SK-N-SH (cell line): ENCODE measurements around the gene SSR3. TPM values are rescaled to one million over a fixed set of nuclear protein-coding genes. Genes with fewer than 3 reads are reported as not detected.

Source experiments
- CTCF ChIA-PET: fragments of 300-600, 350-600 bp; formaldehyde crosslinking; extraction: SDS; loops from one replicate; lab custom pipeline; 2021; lab: Yijun Ruan, JAX
- POLR2A ChIA-PET: fragments of 350-600 bp; sonication (Branson Sonifier 250); formaldehyde crosslinking; extraction: SDS; loops from one replicate; lab custom pipeline; 2020; ENCODE audit warnings: antibody characterized with exemption, inconsistent platforms; lab: Yijun Ruan, JAX
- DNase-seq: peaks from one replicate; pipeline ENCODE4 v3.0.0; 2012
- H2AFZ ChIP-seq: fragments of 200-600 bp; sonication (generic); 2 replicates; pipeline ENCODE4 v1.8.1; 2016; ENCODE audit warnings: antibody characterized with exemption, mild to moderate bottlenecking, low read depth
- H3F3A ChIP-seq: fragments of 200-600 bp; sonication (generic); replicated peaks from 2 replicates; pipeline ENCODE3; 2016; ENCODE audit warnings: antibody characterized with exemption, mild to moderate bottlenecking; ENCODE audit not compliant: insufficient read depth
- H3K27ac ChIP-seq, 2 experiments: fragments of 200-500 bp in 1 of 2; fragments of 200-600 bp in 1 of 2; sonication (Bioruptor generic) in 1 of 2; sonication (generic), shearing (Covaris generic) in 1 of 2; 2 replicates each; pipeline versions ENCODE4 v1.5.1 to v1.6.1; 2014 to 2016; ENCODE audit warnings: low read depth in 2 of 2, inconsistent platforms in 1 of 2, low read length in 1 of 2, mild to moderate bottlenecking in 1 of 2, mixed read lengths in 1 of 2
- H3K27me3 ChIP-seq: fragments of 200-600 bp; sonication (generic), shearing (Covaris generic); 2 replicates; pipeline ENCODE4 v1.6.1; 2016; ENCODE audit warnings: mixed run types; ENCODE audit not compliant: insufficient read depth
- H3K36me3 ChIP-seq, 2 experiments: fragments of 200-500 bp in 1 of 2; fragments of 200-600 bp in 1 of 2; sonication (Bioruptor generic) in 1 of 2; sonication (generic) in 1 of 2; replicated peaks in 1 of 2; 2 replicates each; pipeline versions ENCODE3 to v1.5.1; 2014 to 2016; ENCODE audit warnings: low read length in 1 of 2, mild to moderate bottlenecking in 1 of 2; ENCODE audit not compliant: insufficient read depth in 2 of 2, control insufficient read depth in 1 of 2
- H3K4me1 ChIP-seq, 2 experiments: fragments of 200-500 bp in 1 of 2; fragments of 200-600 bp in 1 of 2; sonication (Bioruptor generic) in 1 of 2; sonication (generic), shearing (Covaris generic) in 1 of 2; 2 replicates each; pipeline versions ENCODE4 v1.5.1 to v1.6.1; 2014 to 2016; ENCODE audit warnings: low read depth in 1 of 2, low read length in 1 of 2, mixed run types in 1 of 2; ENCODE audit not compliant: insufficient read depth in 2 of 2, control insufficient read depth in 1 of 2
- H3K4me2 ChIP-seq: fragments of 200-600 bp; sonication (generic), shearing (Covaris generic); 2 replicates; pipeline ENCODE4 v1.6.1; 2017; ENCODE audit warnings: mixed run types
- H3K4me3 ChIP-seq, 2 experiments: fragments of 200-500 bp in 1 of 2; fragments of 200-600 bp in 1 of 2; sonication (Bioruptor generic) in 1 of 2; sonication (generic), shearing (Covaris generic) in 1 of 2; 2 replicates each; pipeline versions ENCODE4 v1.5.1 to v1.8.1; 2014 to 2016; ENCODE audit warnings: low read depth in 2 of 2, inconsistent platforms in 1 of 2, low read length in 1 of 2, mild to moderate bottlenecking in 1 of 2, mixed read lengths in 1 of 2, moderate library complexity in 1 of 2
- H3K79me2 ChIP-seq: fragments of 200-600 bp; sonication (generic); 2 replicates; pipeline ENCODE4 v1.8.1; 2017; ENCODE audit warnings: mild to moderate bottlenecking; ENCODE audit not compliant: insufficient read depth
- H3K9ac ChIP-seq: fragments of 200-600 bp; sonication (generic); 2 replicates; pipeline ENCODE4 v1.6.1; 2017; ENCODE audit warnings: mixed run types
- H3K9me2 ChIP-seq: fragments of 200-600 bp; sonication (generic); 2 replicates; pipeline ENCODE4 v1.6.1; 2017; ENCODE audit warnings: mixed run types
- H3K9me3 ChIP-seq: fragments of 200-600 bp; sonication (generic); 2 replicates; pipeline ENCODE4 v1.6.1; 2017; ENCODE audit warnings: mixed run types, mild to moderate bottlenecking, moderate library complexity
- H4K20me1 ChIP-seq: fragments of 200-600 bp; sonication (generic); 2 replicates; pipeline ENCODE4 v1.6.1; 2017; ENCODE audit warnings: mild to moderate bottlenecking, mixed run types; ENCODE audit not compliant: insufficient read depth
- CHD2 ChIP-seq: fragments of 150-350 bp; IDR thresholded peaks from 2 replicates; pipeline ENCODE4 v1.6.1; 2018; ENCODE audit warnings: low read length; ENCODE audit not compliant: partially characterized antibody
- ELF1 ChIP-seq: IDR thresholded peaks from 2 replicates; pipeline ENCODE4 v1.4.0; 2012
- EP300 ChIP-seq, 2 experiments: IDR thresholded peaks; 2 replicates each; pipeline versions ENCODE4 v1.4.0 to v1.6.1; 2012; ENCODE audit warnings: borderline replicate concordance in 1 of 2, low read depth in 1 of 2, low read length in 1 of 2
- FOXM1 ChIP-seq: IDR thresholded peaks from 2 replicates; pipeline ENCODE4 v1.4.0; 2012; ENCODE audit warnings: low read depth, mild to moderate bottlenecking
- GABPA ChIP-seq: IDR thresholded peaks from 2 replicates; pipeline ENCODE4 v1.4.0; 2012; ENCODE audit warnings: low read depth, mild to moderate bottlenecking
- GATA2 ChIP-seq: sonication (generic); formaldehyde crosslinking; IDR thresholded peaks from 2 replicates; pipeline ENCODE4 v1.5.0; 2020; ENCODE audit warnings: mild to moderate bottlenecking, missing genetic modification reagents
- JUND ChIP-seq: IDR thresholded peaks from 2 replicates; pipeline ENCODE4 v1.4.0; 2012
- MEF2A ChIP-seq: IDR thresholded peaks from 2 replicates; pipeline ENCODE4 v1.4.0; 2012; ENCODE audit warnings: low read depth, borderline replicate concordance
- NRF1 ChIP-seq: IDR thresholded peaks from 2 replicates; pipeline ENCODE4 v1.6.1; 2012; ENCODE audit warnings: low read depth, mild to moderate bottlenecking, low read length
- RAD21 ChIP-seq: IDR thresholded peaks from 2 replicates; pipeline ENCODE4 v1.6.1; 2012; ENCODE audit warnings: mild to moderate bottlenecking, low read length
- REST ChIP-seq: IDR thresholded peaks from 2 replicates; pipeline ENCODE4 v1.6.1; 2012; ENCODE audit warnings: mild to moderate bottlenecking, low read depth, low read length, moderate library complexity
- RFX5 ChIP-seq: IDR thresholded peaks from 2 replicates; pipeline ENCODE4 v1.6.1; 2012; ENCODE audit warnings: mild to moderate bottlenecking, improper control_type of control experiment, low read length
- SIN3A ChIP-seq: IDR thresholded peaks from 2 replicates; pipeline ENCODE4 v1.6.1; 2012; ENCODE audit warnings: low read depth, mild to moderate bottlenecking, low read length, moderate library complexity, borderline replicate concordance
- TAF1 ChIP-seq: IDR thresholded peaks from 2 replicates; pipeline ENCODE4 v1.6.1; 2012; ENCODE audit warnings: low read depth, mild to moderate bottlenecking, low read length, moderate library complexity, borderline replicate concordance
- TCF12 ChIP-seq: IDR thresholded peaks from 2 replicates; pipeline ENCODE4 v1.4.0; 2012
- TEAD4 ChIP-seq: IDR thresholded peaks from 2 replicates; pipeline ENCODE4 v1.4.0; 2012; ENCODE audit warnings: mild to moderate bottlenecking, borderline replicate concordance; ENCODE audit not compliant: insufficient read depth
- USF1 ChIP-seq: IDR thresholded peaks from 2 replicates; pipeline ENCODE4 v1.4.0; 2012; ENCODE audit warnings: low read depth, borderline replicate concordance
- USF2 ChIP-seq: fragments of 150-350 bp; IDR thresholded peaks from 2 replicates; pipeline ENCODE4 v1.6.1; 2017; ENCODE audit warnings: antibody characterized with exemption, low read length, low read depth, borderline replicate concordance
- WGBS: methylation state at CpG from one replicate; pipeline ENCODE4 v1.1.6; 2017; ENCODE audit warnings: low lambda C conversion rate; 5-methylcytosine and 5-hydroxymethylcytosine counted together
- polyA plus RNA-seq, 3 experiments: library from polyadenylated mRNA; depleted of rRNA; stranded (reverse); fragments of >200 nt; gene quantifications; 2 replicates each; pipeline ENCODE4 v1.2.3, GENCODE V29; 2012
- TF ChIP-seq, protein P1 (sequence below): fragments of 200-600 bp; sonication (generic); IDR thresholded peaks from 2 replicates; pipeline ENCODE4 v1.6.1; 2017; ENCODE audit warnings: antibody characterized with exemption, mild to moderate bottlenecking, moderate library complexity
- TF ChIP-seq, protein P2 (sequence below): IDR thresholded peaks from 2 replicates; pipeline ENCODE4 v1.4.0; 2012; ENCODE audit warnings: low read depth

Gene SSR3
- polyA plus RNA-seq, 1 of the 3 experiments (the other 2 are of a cell fraction) = 61.7 TPM

DNA sequence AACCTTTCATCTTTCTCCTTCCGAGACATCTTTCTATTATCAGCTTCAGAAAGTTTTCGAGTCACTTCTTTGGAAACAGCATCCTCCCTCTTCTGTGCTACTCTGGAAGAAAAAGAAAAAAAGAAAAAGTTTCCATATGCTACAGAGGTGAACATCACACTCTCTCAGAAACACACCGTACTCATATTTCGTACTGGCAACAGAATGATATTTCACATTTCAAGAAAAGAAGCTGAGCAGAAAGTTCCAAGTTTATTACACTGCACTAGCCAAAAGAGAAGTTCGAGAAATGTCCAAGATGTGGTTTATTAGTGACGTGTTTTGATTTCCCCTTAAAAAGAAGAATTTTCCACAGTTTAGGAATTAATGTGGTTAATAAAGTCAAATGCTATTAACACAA, 6.0 kb downstream of the SSR3 start:
- POLR2A ChIA-PET = no interaction called here

More for the DNA sequence above, 6.0 kb downstream of the SSR3 start:
- H3K27ac ChIP-seq = peak overlapping the region; percentile 77 to 89; a peak in 2 of 4 replicates
- peaks cover 64% of the 10 kb centered on the region for H3F3A ChIP-seq
- no peaks in the 10 kb centered on the region for H3K9me3 ChIP-seq
- peaks cover 9 to 85% of the 10 kb centered on the region in 2 experiments for H3K4me1 ChIP-seq
- no peaks in the 10 kb centered on the region for H3K27me3 ChIP-seq
- H3K36me3 ChIP-seq = peaks cover 83 to 89% of the 10 kb centered on the region in 2 experiments
- no peaks in the 10 kb centered on the region for H3K9me2 ChIP-seq
- 0 out of 2 replicates have a peak overlapping the region, but pooled peaks have one; percentile 78 for H3K4me2 ChIP-seq
- CTCF ChIA-PET = interaction anchor here (1.0 to 2.1 kb wide), 4 partner anchors 99 to 533 kb away, joined by 3 to 9 read pairs (median 6); no protein-coding TSS in a partner anchor
- TF ChIP-seq TCF12 (no peak), RAD21 (no peak), JUND (no peak), TAF1 (no peak), USF1 (no peak), MEF2A (no peak), CHD2 (no peak), USF2 (no peak), GABPA (no peak), EP300 (IDR thresholded peaks at IDR 0.05; ENCODE audit: borderline replicate concordance in 1 of 2, low read depth in 1 of 2, low read length in 1 of 2) (no peak), SIN3A (no peak), GATA2 (no peak), RFX5 (no peak), REST (no peak), ELF1 (no peak), NRF1 (no peak), FOXM1 (no peak), TEAD4 (no peak)
- TF ChIP-seq, protein P1, sequence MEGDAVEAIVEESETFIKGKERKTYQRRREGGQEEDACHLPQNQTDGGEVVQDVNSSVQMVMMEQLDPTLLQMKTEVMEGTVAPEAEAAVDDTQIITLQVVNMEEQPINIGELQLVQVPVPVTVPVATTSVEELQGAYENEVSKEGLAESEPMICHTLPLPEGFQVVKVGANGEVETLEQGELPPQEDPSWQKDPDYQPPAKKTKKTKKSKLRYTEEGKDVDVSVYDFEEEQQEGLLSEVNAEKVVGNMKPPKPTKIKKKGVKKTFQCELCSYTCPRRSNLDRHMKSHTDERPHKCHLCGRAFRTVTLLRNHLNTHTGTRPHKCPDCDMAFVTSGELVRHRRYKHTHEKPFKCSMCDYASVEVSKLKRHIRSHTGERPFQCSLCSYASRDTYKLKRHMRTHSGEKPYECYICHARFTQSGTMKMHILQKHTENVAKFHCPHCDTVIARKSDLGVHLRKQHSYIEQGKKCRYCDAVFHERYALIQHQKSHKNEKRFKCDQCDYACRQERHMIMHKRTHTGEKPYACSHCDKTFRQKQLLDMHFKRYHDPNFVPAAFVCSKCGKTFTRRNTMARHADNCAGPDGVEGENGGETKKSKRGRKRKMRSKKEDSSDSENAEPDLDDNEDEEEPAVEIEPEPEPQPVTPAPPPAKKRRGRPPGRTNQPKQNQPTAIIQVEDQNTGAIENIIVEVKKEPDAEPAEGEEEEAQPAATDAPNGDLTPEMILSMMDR = no peak
- TF ChIP-seq, protein P2, sequence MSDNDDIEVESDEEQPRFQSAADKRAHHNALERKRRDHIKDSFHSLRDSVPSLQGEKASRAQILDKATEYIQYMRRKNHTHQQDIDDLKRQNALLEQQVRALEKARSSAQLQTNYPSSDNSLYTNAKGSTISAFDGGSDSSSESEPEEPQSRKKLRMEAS = no peak
- peaks cover 31% of the 10 kb centered on the region for H4K20me1 ChIP-seq
- DNase-seq = no peak
- 85% methylated on average over 6 of the region's 6 CpGs for WGBS
- H3K9ac ChIP-seq = peak overlapping the region; percentile 25; the same call in 1 of the 2 replicates
- no peak overlapping the region for H3K4me3 ChIP-seq
- peaks cover 99% of the 10 kb centered on the region for H3K79me2 ChIP-seq
- no peak overlapping the region for H2AFZ ChIP-seq
